Panc1 (cell line): ENCODE measurements around the gene RCBTB2. TPM values are rescaled to one million over a fixed set of nuclear protein-coding genes. Genes with fewer than 3 reads are reported as not detected.
A peak's percentile ranks its signal among the peaks of the same experiment; 100 is the strongest.

Experiments
- ATAC-seq: fragments of 200-7000 bp; cut with Tn5 transposase; 2 replicates; pipeline ENCODE4 v1.9.1; 2020; ENCODE audit warnings: mild to moderate bottlenecking, moderate library complexity
- BruUV-seq: library from RNA; stranded (reverse); fragments of 400-500 nt; replicated peaks from 2 replicates; lab custom pipeline; 2021; lab: Mats Ljungman, UMichigan
- CTCF ChIA-PET: fragments of 300-600 bp; sonication (Branson Sonifier 250); formaldehyde crosslinking; loops from one replicate; lab custom pipeline; 2022; ENCODE audit warnings: antibody characterized with exemption; lab: Charles Lee
- POLR2A ChIA-PET: fragments of 300-600 bp; sonication (Branson Sonifier 250); formaldehyde crosslinking; loops from one replicate; lab custom pipeline; 2022; ENCODE audit warnings: antibody characterized with exemption; lab: Charles Lee
- DNase-seq: peaks from one replicate; pipeline ENCODE4 v3.0.0-alpha.2; 2010; ENCODE audit warnings: low read depth, low spot score
- H3K27ac ChIP-seq: 2 replicates; pipeline ENCODE4 v1.5.1; 2011; ENCODE audit warnings: mild to moderate bottlenecking, low read length, inconsistent platforms
- H3K27me3 ChIP-seq: fragments of 200-500 bp; sonication (Bioruptor generic); 2 replicates; pipeline ENCODE4 v1.6.0; 2014; ENCODE audit warnings: low read length, inconsistent platforms; ENCODE audit not compliant: control insufficient read depth, insufficient read depth
- H3K36me3 ChIP-seq: fragments of 200-500 bp; sonication (Bioruptor generic); 2 replicates; pipeline ENCODE4 v1.5.1; 2014; ENCODE audit warnings: inconsistent platforms, mild to moderate bottlenecking, low read length, moderate library complexity; ENCODE audit not compliant: control insufficient read depth, insufficient read depth
- H3K4me1 ChIP-seq: 2 replicates; pipeline ENCODE4 v1.5.1; 2011; ENCODE audit warnings: inconsistent platforms, mild to moderate bottlenecking, low read length, moderate library complexity; ENCODE audit not compliant: control insufficient read depth, insufficient read depth
- H3K4me3 ChIP-seq, 2 experiments: 2 replicates each; pipeline ENCODE4 v1.5.1; 2011 to 2012; ENCODE audit warnings: low read depth in 2 of 2, low read length in 2 of 2, mild to moderate bottlenecking in 2 of 2, inconsistent platforms in 1 of 2, moderate library complexity in 1 of 2
- H3K9me3 ChIP-seq: fragments of 200-500 bp; sonication (Bioruptor generic); 2 replicates; pipeline ENCODE4 v1.5.1; 2014; ENCODE audit warnings: low read depth, mild to moderate bottlenecking, inconsistent platforms, low read length, moderate library complexity; ENCODE audit not compliant: control insufficient read depth, insufficient read depth
- POLR2AphosphoS5 ChIP-seq: IDR thresholded peaks from 2 replicates; pipeline ENCODE4 v1.6.1; 2012; ENCODE audit warnings: mild to moderate bottlenecking, low read depth, low read length, moderate library complexity
- SIN3A ChIP-seq: IDR thresholded peaks from 2 replicates; pipeline ENCODE4 v1.6.1; 2012; ENCODE audit warnings: low read depth, mild to moderate bottlenecking, low read length, moderate library complexity, borderline replicate concordance; ENCODE audit not compliant: insufficient read depth
- TCF7L2 ChIP-seq: IDR thresholded peaks from 2 replicates; pipeline ENCODE4 v1.6.1; 2011; ENCODE audit warnings: mild to moderate bottlenecking, low read depth, low read length, inconsistent platforms
- in situ Hi-C: cut with HindIII; loops from 2 replicates; pipeline ENCODE4 v1.10.0; 2016; ENCODE audit warnings: low sequenced_read_pairs, low pct_unique_long_range_greater_than_20kb
- intact Hi-C: fragments of 100-400 bp; cut with micrococcal nuclease; formaldehyde crosslinking; loops from one replicate; pipeline ENCODE4 v1.10.0; 2022; ENCODE audit not compliant: unreplicated experiment
- total RNA-seq: library from RNA; stranded (reverse); gene quantifications from one replicate; pipeline ENCODE4 v1.2.1, GENCODE V29; 2021; ENCODE audit not compliant: unreplicated experiment
- TF ChIP-seq, protein P1 (sequence below), 2 experiments: IDR thresholded peaks; 2 replicates each; pipeline ENCODE4 v1.6.1; 2011 to 2012; ENCODE audit warnings: low read depth in 2 of 2, control low read depth in 1 of 2, low read length in 1 of 2, mild to moderate bottlenecking in 1 of 2, moderate library complexity in 1 of 2; ENCODE audit not compliant: insufficient read depth in 1 of 2
- TF ChIP-seq, protein P2 (sequence below): fragments of 450-650 bp; IDR thresholded peaks from 2 replicates; pipeline ENCODE4 v1.5.1; 2017; ENCODE audit warnings: mild to moderate bottlenecking

Gene RCBTB2
- total RNA-seq, 1 experiment from 2014 or later: 4.4 TPM

GRCh38 chr13:48493066-48493765 lies 39.7 kb downstream of the RCBTB2 start:
- no peak overlapping the region for H3K4me3 ChIP-seq
- no peaks in the 10 kb centered on the region for H3K9me3 ChIP-seq
- intact Hi-C loops: no loop called here
- ATAC-seq: no peak
- no peak overlapping the region for H3K27ac ChIP-seq
- TF ChIP-seq, protein P1, sequence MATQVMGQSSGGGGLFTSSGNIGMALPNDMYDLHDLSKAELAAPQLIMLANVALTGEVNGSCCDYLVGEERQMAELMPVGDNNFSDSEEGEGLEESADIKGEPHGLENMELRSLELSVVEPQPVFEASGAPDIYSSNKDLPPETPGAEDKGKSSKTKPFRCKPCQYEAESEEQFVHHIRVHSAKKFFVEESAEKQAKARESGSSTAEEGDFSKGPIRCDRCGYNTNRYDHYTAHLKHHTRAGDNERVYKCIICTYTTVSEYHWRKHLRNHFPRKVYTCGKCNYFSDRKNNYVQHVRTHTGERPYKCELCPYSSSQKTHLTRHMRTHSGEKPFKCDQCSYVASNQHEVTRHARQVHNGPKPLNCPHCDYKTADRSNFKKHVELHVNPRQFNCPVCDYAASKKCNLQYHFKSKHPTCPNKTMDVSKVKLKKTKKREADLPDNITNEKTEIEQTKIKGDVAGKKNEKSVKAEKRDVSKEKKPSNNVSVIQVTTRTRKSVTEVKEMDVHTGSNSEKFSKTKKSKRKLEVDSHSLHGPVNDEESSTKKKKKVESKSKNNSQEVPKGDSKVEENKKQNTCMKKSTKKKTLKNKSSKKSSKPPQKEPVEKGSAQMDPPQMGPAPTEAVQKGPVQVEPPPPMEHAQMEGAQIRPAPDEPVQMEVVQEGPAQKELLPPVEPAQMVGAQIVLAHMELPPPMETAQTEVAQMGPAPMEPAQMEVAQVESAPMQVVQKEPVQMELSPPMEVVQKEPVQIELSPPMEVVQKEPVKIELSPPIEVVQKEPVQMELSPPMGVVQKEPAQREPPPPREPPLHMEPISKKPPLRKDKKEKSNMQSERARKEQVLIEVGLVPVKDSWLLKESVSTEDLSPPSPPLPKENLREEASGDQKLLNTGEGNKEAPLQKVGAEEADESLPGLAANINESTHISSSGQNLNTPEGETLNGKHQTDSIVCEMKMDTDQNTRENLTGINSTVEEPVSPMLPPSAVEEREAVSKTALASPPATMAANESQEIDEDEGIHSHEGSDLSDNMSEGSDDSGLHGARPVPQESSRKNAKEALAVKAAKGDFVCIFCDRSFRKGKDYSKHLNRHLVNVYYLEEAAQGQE (IDR thresholded peaks at IDR 0.05; ENCODE audit: insufficient read depth in 1 of 2, low read depth in 2 of 2, low read length in 1 of 2): no peak
- TF ChIP-seq SIN3A (no peak), POLR2AphosphoS5 (no peak), TCF7L2 (no peak)
- TF ChIP-seq, protein P2, sequence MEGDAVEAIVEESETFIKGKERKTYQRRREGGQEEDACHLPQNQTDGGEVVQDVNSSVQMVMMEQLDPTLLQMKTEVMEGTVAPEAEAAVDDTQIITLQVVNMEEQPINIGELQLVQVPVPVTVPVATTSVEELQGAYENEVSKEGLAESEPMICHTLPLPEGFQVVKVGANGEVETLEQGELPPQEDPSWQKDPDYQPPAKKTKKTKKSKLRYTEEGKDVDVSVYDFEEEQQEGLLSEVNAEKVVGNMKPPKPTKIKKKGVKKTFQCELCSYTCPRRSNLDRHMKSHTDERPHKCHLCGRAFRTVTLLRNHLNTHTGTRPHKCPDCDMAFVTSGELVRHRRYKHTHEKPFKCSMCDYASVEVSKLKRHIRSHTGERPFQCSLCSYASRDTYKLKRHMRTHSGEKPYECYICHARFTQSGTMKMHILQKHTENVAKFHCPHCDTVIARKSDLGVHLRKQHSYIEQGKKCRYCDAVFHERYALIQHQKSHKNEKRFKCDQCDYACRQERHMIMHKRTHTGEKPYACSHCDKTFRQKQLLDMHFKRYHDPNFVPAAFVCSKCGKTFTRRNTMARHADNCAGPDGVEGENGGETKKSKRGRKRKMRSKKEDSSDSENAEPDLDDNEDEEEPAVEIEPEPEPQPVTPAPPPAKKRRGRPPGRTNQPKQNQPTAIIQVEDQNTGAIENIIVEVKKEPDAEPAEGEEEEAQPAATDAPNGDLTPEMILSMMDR: no peak
- H3K27me3 ChIP-seq: no peaks in the 10 kb centered on the region
- no peak for DNase-seq
- H3K36me3 ChIP-seq: no peaks in the 10 kb centered on the region
- ChIA-PET CTCF (no interaction called here), POLR2A (no interaction called here)
- in situ Hi-C loops: no loop called here
- no peaks in the 10 kb centered on the region for H3K4me1 ChIP-seq
- BruUV-seq: no TSS peak

GRCh38 chr13:48492470-48493065 lies 40.3 kb downstream of the RCBTB2 start:
- ATAC-seq (no peak), DNase-seq (no peak)
- Histone ChIP-seq H3K27me3 (no peaks in the 10 kb centered on the region), H3K27ac (no peak overlapping the region; the same call in 1 of the 2 replicates), H3K9me3 (no peaks in the 10 kb centered on the region), H3K4me1 (no peaks in the 10 kb centered on the region), H3K36me3 (no peaks in the 10 kb centered on the region), H3K4me3 (peak overlapping the region in 1 of 2 experiments; percentile 25; a peak in 1 of 4 replicates)
- no TSS peak for BruUV-seq
- ChIA-PET CTCF (no interaction called here), POLR2A (no interaction called here)
- TF ChIP-seq SIN3A (no peak), TCF7L2 (no peak), POLR2AphosphoS5 (no peak)
- TF ChIP-seq, protein P1 (IDR thresholded peaks at IDR 0.05; ENCODE audit: insufficient read depth in 1 of 2, low read depth in 2 of 2, low read length in 1 of 2): no peak
- TF ChIP-seq, protein P2: no peak
- intact Hi-C loops: no loop called here
- in situ Hi-C loops: no loop called here
